Natural killer cell (primary cell): ENCODE measurements around the gene ENTR1. TPM values are rescaled to one million over a fixed set of nuclear protein-coding genes. Genes with fewer than 3 reads are reported as not detected.

ENCODE experiments used
- ATAC-seq, 3 donors: fragments of 150-1000 bp in 2 of 3; fragments of 200-7000 bp in 1 of 3; cut with Tn5 transposase; 1 replicate in 1 of 3; 2 replicates in 2 of 3; pipeline ENCODE4 v1.10.0; 2021; ENCODE audit warnings: mild to moderate bottlenecking in 2 of 3, moderate library complexity in 2 of 3
- DNase-seq, 2 donors: peaks; one replicate each; pipeline versions ENCODE4 v3.0.0 to v3.0.0-alpha.2; 2013 to 2021; ENCODE audit warnings: mixed read lengths in 1 of 2
- H3K27ac ChIP-seq: one replicate; pipeline ENCODE4 v1.5.1; 2013; ENCODE audit warnings: mild to moderate bottlenecking, low read length
- H3K27me3 ChIP-seq: one replicate; pipeline ENCODE4 v1.6.1; 2013; ENCODE audit warnings: low read length; ENCODE audit not compliant: control insufficient read depth, insufficient read depth
- H3K36me3 ChIP-seq: one replicate; pipeline ENCODE4 v1.6.1; 2013; ENCODE audit warnings: low read length; ENCODE audit not compliant: control insufficient read depth, insufficient read depth
- H3K4me1 ChIP-seq: one replicate; pipeline ENCODE4 v1.6.1; 2013; ENCODE audit warnings: low read length; ENCODE audit not compliant: control insufficient read depth, insufficient read depth
- H3K4me3 ChIP-seq: one replicate; pipeline ENCODE4 v1.5.1; 2013; ENCODE audit warnings: low read length
- H3K9me3 ChIP-seq: one replicate; pipeline ENCODE4 v1.6.1; 2013; ENCODE audit warnings: low read length; ENCODE audit not compliant: control insufficient read depth, insufficient read depth
- H3K27ac Mint-ChIP-seq, 2 donors: one replicate each; pipeline ENCODE4 v1.8.0; 2022; ENCODE audit warnings: mild to moderate bottlenecking in 2 of 2, mixed read lengths in 2 of 2, moderate library complexity in 1 of 2
- H3K27me3 Mint-ChIP-seq, 2 donors: one replicate each; pipeline ENCODE4 v1.8.0; 2022; ENCODE audit warnings: low read depth in 2 of 2, mixed read lengths in 2 of 2
- H3K36me3 Mint-ChIP-seq: one replicate; pipeline ENCODE4 v1.8.0; 2022; ENCODE audit warnings: mixed read lengths
- H3K4me1 Mint-ChIP-seq, 2 donors: one replicate each; pipeline ENCODE4 v1.8.0; 2022; ENCODE audit warnings: mixed read lengths in 2 of 2
- H3K4me3 Mint-ChIP-seq: one replicate; pipeline ENCODE4 v1.8.0; 2022; ENCODE audit warnings: mild to moderate bottlenecking, moderate library complexity, mixed read lengths
- H3K9me3 Mint-ChIP-seq, 2 donors: one replicate each; pipeline ENCODE4 v1.8.0; 2022; ENCODE audit warnings: mixed read lengths in 2 of 2
- CTCF ChIP-seq: fragments of 200-600 bp; IDR thresholded peaks from one replicate; pipeline ENCODE4 v1.8.0; 2022; ENCODE audit warnings: antibody characterized with exemption
- WGBS: methylation state at CpG from one replicate; pipeline ENCODE4 v1.1.7; 2013; ENCODE audit warnings: missing lambda C conversion rate; ENCODE audit not compliant: insufficient coverage; 5-methylcytosine and 5-hydroxymethylcytosine counted together
- intact Hi-C: fragments of 100-400 bp; cut with micrococcal nuclease; formaldehyde crosslinking; loops from one replicate; pipeline ENCODE4 v1.14.2; 2022
- total RNA-seq, 4 donors: library from RNA; stranded (reverse); fragments of 120-200 nt in 1 of 4; gene quantifications; one replicate each; pipeline versions ENCODE4 v1.2.3 to v1.2.4, GENCODE V29; 2013 to 2022

Gene ENTR1
- total RNA-seq, 3 donors from 2014 or later (not counting 1 experiment from before 2014, with no cell fraction given), result 38.7 to 62.3 (median 41.6) TPM

- Histone ChIP-seq H3K4me3 (no peak overlapping the region), H3K4me1 (peaks cover 34% of the 10 kb centered on the region), H3K36me3 (no peaks in the 10 kb centered on the region), H3K27me3 (no peaks in the 10 kb centered on the region), H3K27ac (no peak overlapping the region), H3K9me3 (no peaks in the 10 kb centered on the region)
- H3K27ac Mint-ChIP-seq, result no peak overlapping the region
- ATAC-seq (no peak), DNase-seq (no peak)
- H3K27me3 Mint-ChIP-seq, result no peaks in the 10 kb centered on the region
- H3K4me3 Mint-ChIP-seq, result no peak overlapping the region
- intact Hi-C loops, result loop anchor here (10.0 kb wide), 1 partner anchor 53 kb away; no protein-coding TSS in a partner anchor
- WGBS, result 93% methylated on average over 45 of the region's 45 CpGs
- no peaks in the 10 kb centered on the region for H3K36me3 Mint-ChIP-seq
- H3K9me3 Mint-ChIP-seq, result no peaks in the 10 kb centered on the region
- H3K4me1 Mint-ChIP-seq, result peaks cover 0 to 2% of the 10 kb centered on the region in 2 donors
- TF ChIP-seq CTCF, result no peak
Observed at GRCh38 chr9:136367296-136368145, 42.9 kb downstream of the ENTR1 start.

DNA sequence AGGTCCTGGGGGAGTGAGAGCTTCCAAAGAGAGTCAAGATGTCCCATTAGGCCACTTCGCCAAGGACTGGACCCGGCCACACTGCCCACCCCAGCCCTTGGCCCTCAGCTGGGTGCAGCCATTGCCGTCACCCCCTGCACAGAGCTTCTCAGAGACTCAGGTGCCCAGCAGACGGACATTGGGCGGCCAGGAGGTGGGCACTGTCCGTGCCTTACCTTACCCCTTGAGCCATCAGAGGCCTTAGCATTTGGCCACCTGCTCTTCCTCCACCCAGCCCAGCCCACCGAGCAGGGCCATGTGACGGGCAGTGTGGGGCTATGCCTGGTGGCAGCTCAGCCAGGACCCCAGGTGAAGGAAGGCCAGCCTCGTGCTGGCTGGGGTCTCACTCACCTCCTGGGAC lies 43.6 kb downstream of the ENTR1 start:
- H3K4me3 Mint-ChIP-seq, result no peak overlapping the region
- H3K27me3 Mint-ChIP-seq, result no peaks in the 10 kb centered on the region
- Histone ChIP-seq H3K4me3 (no peak overlapping the region), H3K4me1 (peaks cover 30% of the 10 kb centered on the region), H3K27ac (no peak overlapping the region), H3K9me3 (no peaks in the 10 kb centered on the region), H3K36me3 (no peaks in the 10 kb centered on the region), H3K27me3 (no peaks in the 10 kb centered on the region)
- intact Hi-C loops, result loop anchor here (10.0 kb wide), 1 partner anchor 52 kb away; no protein-coding TSS in a partner anchor
- H3K27ac Mint-ChIP-seq, result no peak overlapping the region
- peaks cover 0 to 5% of the 10 kb centered on the region in 2 donors for H3K4me1 Mint-ChIP-seq
- no peak for ATAC-seq
- WGBS, result 94% methylated on average over 9 of the region's 9 CpGs
- H3K9me3 Mint-ChIP-seq, result no peaks in the 10 kb centered on the region
- DNase-seq, result no peak
- H3K36me3 Mint-ChIP-seq, result no peaks in the 10 kb centered on the region
- TF ChIP-seq CTCF, result no peak

- Histone ChIP-seq H3K36me3 (peaks cover 2% of the 10 kb centered on the region), H3K9me3 (no peaks in the 10 kb centered on the region), H3K4me1 (peaks cover 29% of the 10 kb centered on the region), H3K27me3 (no peaks in the 10 kb centered on the region), H3K27ac (no peak overlapping the region), H3K4me3 (no peak overlapping the region)
- intact Hi-C loops, result loop anchor here (10.0 kb wide), 1 partner anchor 51 kb away; no protein-coding TSS in a partner anchor
- no peak for ATAC-seq
- no peak for DNase-seq
- Mint-ChIP-seq H3K27ac (no peak overlapping the region), H3K9me3 (no peaks in the 10 kb centered on the region), H3K4me3 (peak overlapping the region; percentile 42), H3K36me3 (no peaks in the 10 kb centered on the region), H3K4me1 (peaks cover 0 to 5% of the 10 kb centered on the region in 2 donors), H3K27me3 (no peaks in the 10 kb centered on the region)
- WGBS, result 55% methylated on average over 9 of the region's 9 CpGs
- TF ChIP-seq CTCF, result no peak
Observed at GRCh38 chr9:136365775-136366222, 44.6 kb downstream of the ENTR1 start.
